Fibroblast of skin of scalp (primary cell): ENCODE results near the gene INO80.
"Not testable (repeated sequence)": the region's sequence is repeated elsewhere in the genome, so short reads cannot be mapped to it uniquely, and the experiment has no call there.

ENCODE experiments used
- DNase-seq: peaks from one replicate; pipeline ENCODE4 v3.0.0-alpha.2; 2013

The INO80 gene

DNA sequence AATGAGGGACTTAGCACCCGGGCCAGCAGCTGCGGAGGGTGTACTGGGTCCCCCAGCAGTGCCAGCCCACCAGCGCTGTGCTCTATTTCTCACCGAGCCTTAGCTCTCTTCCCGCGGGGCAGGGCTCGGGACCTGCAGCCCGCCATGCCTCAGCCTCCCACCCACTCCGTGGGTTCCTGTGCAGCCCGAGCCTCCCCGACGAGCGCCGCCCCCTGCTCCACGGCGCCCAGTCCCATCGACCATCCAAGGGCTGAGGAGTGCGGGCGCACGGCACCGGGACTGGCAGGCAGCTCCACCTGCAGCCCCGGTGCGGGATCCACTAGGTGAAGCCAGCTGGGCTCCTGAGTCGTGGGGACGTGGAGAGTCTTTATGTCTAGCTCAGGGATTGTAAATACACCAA, 154.3 kb downstream of the INO80 start:
- not testable (repeated sequence) for DNase-seq

DNA sequence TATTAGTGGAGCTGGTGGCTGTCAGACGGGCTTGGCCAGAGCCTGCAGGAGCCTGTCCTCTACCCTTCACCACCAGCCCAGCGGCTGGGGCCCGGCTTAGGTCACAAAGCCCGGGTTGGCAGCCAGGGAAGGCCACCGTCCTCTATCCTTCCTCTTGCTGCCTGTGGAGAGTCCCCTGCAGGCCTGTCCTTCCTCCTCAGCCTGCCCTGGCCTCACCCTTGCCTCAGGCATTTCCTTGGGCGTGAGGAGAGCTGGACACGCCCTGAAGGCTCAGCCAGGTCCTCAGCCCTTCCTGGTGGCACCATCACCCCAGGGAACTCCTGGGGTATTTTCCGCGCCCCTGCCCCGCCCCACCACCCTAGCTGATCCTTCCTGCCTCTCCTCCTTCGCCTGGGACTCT, 155.2 kb downstream of the INO80 start:
- DNase-seq, result no peak

DNA sequence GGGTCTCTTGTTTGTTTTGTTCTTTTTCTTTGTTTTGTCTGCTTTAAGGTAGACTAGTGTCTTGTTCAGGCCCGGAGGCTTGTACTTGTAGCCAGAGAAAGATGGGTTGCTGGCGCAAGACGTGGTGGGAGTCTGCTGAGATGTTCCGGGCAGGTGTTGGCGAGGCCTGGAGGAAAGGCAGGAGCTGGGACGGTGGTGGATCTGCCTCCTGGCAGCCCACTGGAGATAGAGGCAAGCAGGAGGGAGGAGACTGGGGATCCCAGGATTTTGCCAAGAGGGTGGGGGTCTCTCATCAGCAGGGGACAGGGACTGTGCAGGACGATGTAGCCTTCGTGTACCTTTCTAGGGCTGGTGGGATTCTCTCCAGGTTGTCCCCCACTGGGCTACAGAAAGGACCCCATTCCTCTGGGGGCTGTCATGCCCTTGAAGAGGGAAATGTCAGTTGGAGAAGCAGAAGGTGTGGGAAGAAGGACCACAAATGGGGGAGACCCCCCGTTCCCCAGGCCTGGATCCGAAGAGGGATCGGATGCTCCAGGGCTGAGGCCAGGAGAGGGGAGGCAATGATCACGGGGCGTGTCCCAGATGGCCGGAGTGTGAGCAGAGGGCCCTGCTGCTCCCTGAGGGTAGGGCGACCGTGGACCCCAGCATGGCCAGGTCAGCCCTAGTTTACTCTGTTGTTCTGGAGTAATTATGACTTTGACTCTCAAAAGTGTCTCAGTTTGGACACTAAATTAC, 155.8 kb downstream of the INO80 start:
- DNase-seq, result no peak

DNA sequence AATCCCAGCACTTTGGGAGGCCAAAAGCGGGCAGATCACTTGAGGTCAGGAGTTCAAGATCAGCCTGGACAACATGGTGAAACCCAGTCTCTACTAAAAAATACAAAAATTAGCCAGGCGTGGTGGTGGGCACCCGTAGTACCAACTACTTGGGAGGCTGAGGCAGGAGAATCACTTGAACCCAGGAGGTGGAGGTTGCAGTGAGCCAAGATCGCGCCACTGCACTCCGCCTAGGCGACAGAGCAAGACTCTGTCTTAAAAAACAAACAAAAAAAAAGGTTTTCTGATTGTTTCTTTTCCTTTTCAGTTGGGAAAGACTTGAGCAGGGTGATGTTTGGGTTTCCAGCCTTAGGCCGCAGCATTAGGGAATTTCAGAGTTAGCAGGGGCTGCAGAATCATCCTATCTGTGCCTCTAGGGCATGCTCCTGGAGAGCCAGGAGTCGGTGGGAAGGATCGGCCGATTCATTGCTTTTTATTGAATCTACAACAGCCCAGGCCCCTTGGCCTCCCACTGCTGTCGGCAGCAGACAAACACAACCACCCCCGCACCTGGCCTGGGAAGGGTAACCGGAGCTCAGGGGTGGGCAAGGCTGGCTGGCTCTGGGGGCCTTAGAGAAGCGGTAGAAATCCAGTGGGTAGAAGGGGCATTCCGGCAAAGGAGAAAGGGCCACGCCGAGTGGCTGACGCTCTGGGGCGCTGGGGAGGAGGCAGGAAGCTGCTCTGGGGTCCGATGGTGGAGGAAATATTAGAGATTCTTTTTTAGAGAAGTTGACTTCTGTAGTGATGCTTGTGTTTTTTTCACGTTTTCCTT, 156.5 kb downstream of the INO80 start:
- no peak for DNase-seq

DNA sequence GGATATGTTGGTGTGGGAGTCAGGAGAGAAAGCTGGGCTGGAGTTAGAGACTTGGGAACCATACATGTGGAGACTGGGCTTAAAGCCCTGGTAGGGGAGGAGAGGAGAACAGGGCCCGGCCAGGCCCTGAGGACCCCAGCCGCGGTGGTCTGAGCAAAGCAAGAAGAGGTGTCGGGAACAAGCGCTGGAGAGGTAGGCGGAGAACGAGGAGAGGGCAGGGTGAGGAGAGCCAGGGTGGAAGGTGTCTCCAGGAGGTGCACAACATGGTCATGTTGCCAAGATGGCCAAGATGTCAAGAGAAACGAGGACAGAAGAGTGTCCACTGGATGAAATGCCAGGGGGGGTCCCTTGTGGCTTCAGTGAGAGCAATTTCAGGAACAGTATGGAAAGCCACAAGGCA, 157.4 kb downstream of the INO80 start:
- DNase-seq, result peak; percentile 18

DNA sequence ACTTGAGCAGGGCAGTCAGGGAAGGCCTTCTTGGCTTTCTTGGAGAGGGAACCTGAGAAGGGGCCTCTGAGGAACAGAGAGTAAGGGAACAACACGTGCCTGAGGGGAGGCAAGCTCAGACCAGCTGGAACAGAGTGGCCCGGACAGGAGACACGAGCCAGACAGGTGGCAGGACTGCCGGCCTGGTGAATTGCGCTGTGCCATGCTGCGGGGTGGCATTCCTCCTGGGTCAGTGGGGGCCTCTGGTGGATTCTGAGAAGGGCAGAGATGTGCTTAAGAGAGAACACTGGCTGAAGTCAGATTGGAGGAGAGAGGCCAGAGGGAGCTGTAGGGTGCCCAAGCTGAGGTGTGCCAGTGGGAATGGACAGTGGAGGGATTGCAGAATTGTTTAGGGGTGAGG, 157.9 kb downstream of the INO80 start:
- DNase-seq, result peak; percentile 29

DNA sequence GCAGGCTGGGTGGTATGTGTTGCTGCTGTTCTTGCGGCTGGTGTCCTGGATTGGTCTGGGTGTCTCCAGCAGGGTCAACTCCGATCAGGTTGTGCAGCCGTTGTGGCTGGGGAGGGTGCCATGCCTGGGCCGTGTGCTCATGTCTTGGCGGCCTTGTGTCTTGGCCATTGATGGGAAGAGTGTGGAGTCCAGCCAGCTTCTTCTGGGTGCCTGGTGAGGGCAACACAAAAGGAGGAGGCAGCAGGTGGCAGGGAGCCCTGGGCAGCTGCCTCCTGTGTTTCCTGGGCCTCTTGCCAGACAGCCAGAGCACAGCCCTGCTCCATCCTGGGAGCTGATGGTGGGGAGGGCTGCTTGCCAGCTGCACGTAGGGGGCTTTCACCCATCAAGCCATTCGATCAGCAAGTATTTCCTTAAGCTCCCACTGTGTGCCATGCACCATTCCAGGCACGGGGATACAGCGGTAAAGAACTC, 158.5 kb downstream of the INO80 start:
- DNase-seq, result peak; percentile 42

DNA sequence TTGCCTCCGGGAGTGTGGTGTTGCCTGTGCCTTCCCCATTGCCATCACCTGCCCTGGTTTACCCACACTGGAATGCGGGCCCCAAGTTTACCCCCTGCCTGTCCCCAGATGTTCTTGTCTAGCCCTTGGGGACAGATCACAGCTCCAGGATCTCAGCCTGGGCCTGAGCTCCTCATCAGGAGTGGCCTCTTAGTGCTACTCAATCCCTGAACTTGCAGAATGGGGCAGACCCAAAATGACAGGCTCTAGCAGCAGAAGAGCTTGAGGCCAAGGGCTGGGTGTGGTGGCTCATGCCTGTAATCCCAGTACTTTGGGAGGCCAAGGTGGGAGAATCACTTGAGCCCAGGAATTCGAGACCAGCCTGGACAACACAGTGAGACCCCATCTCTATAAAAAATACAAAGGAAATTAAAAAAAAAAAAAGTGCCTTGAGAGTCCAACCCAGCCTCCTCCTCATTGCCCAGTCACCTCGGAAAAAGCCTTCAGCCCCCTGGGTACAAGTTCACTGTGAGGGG, 159.0 kb downstream of the INO80 start:
- DNase-seq, result no peak

DNA sequence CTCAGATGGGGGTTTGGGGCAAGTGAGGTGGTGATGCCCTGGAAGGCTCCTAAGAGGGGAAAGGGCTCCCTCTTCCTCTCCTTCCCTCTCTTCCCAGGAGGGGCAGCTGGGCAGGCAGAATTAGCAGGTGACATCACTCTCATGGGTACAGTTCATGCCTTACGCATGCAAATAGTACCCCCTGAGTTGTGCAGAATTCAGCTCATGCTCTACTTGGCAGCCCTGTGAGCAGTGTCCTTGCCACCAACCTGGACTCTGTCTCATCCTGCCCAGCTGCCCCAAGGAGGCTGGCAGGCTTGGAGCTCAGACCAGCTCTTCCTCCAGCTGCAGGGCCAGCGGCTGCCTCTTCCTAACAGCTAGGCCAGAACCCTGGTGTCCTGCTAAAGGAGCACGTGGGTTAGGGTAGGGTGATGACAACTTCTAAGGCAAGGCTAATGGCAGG, 159.5 kb downstream of the INO80 start:
- DNase-seq, result no peak

DNA sequence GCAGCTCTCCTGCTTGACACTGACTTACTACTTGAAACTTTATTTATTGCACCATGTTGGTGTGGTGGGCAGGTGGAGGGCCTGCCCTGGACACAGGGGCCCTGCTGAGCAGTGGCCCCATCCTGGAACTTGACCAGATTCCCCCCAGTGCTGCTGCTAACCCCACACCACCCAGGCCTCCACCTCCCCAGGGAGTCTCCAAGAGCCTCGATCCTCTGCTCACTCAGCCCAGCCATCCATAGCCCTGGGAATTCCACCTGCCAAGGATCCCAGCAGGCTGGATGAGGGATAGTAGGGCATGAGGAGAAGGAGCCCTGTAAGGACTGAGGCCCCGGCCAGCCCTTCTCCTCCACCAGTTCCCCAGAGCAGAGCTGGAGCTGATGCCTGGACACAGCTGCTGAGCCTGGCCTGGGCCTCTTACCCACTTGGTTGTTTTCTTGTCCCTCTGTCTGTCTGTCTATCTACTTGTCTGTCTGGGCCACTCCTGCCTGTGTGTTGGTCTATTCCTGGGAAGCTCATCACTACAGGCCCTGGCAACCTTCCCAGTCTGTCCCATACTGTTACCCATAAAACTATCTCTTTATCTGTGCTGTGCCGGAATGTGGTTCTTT, 160.0 kb downstream of the INO80 start:
- no peak for DNase-seq

DNA sequence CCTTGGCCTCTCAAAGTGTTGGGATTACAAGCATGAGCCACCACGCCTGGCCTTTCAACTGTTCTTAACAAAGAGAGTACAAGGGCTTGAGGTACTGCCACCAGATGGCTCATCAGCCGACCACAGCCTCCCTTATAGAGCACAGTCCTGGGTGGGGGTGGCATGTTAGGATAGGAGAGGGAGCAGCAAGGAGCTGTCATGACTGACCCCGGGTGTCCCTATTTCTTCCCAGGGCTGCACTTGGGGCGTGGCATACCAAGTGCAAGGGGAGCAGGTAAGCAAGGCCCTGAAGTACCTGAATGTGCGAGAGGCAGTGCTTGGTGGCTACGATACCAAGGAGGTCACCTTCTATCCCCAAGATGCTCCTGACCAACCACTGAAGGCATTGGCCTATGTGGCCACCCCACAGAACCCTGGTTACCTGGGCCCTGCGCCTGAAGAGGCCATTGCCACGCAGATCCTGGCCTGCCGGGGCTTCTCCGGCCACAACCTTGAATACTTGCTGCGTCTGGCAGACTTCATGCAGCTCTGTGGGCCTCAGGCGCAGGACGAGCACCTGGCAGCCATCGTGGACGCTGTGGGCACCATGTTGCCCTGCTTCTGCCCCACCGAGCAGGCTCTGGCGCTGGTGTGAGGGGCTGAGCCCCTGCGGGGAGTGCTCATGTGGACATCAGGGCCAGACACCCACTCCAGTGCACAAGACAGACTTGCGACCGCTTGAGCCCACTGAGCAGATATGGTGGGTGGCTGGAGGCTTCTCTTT, 160.8 kb downstream of the INO80 start:
- no peak for DNase-seq

DNA sequence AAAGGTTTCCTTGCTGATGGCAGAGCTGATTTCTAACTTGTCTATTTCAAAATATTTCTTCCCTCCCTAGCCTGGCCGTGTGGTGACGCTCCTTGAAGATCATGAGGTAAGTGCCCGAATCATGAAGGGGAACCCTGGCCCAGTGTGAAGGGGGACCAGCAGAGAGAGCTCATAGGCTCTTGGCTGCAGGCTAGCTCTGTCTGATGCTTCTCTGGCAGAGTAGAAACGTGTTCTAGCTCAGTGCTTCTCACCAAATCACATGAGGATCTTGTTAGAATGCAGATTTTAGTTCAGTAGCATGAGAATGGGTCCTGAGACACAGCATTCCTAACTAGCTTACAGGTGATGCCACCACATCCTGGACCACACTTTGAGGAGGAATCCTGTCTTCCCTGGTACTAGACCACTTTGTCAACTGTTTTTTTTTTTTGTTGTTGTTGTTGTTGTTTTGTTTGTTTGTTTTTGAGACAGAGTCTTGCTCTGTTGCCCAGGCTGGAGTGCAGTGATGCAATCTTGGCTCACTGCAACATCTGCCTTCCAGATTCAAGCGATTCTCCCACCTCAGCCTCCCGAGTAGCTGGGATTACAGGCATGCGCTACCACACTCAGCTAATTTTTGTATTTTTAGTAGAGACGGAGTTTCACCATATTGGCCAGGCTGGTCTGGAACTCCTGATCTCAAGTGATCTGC, 161.8 kb downstream of the INO80 start:
- not testable (repeated sequence) for DNase-seq

DNA sequence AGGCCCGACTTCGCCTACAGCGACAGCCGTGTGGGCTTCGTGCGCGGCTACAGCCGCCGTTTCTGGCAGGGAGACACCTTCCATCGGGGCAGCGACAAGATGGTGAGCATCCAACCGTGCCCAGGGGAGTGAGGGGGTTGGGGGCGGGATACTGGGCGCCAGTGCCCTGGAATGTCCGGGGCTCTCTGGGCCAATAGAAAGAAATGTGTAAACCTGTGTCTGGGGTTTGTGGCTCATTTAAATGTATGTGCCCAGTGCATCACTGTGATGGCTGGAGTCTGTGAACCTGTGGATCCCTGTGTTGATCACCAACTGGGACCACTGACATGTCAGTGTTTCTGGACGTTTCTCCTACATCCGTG, 162.4 kb downstream of the INO80 start:
- DNase-seq, result no peak

DNA sequence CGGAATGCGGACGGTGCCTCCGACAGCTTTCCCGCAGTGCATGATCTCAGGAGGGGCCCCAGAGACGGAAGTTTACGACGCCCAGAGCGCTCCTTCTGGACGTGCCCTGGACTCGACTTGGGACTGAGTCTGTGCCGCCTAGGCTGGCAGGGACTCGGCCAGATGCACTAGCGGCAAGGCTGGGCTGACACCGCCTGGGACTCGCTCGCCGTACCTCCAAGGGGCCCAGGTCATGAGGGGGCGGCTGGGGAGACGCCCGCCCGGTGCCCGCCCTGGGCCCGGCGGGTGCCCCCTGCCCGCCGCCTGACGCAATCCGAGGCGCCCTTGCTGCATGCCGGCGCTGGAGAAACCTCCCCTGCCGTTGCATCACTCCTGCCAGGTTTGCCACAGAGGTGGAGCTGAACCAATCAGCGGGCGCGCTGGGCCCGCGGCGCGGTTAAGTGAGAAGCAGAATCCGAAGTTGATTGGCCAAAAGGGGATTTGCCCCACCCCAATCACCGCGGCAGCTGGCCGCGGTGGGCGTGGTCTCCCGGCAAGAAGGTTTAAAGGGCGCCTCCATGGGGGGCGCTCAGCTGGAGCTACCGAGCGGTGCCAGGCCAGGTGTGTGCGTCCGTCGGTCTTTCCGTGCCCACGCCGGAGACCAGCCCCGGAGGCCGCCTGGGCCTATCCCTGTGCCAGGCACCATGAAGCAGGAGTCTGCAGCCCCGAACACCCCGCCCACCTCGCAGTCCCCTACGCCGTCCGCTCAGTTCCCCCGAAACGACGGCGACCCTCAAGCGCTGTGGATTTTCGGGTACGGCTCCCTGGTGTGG, 163.0 kb downstream of the INO80 start, which contains the start of gene CHAC1:
Gene CHAC1, plus strand, starts transcription at position 571 of the 812 bp plus-strand sequence. Its CDS starts 113 bp downstream, at position 684.
- DNase-seq, result peak; percentile 99

DNA sequence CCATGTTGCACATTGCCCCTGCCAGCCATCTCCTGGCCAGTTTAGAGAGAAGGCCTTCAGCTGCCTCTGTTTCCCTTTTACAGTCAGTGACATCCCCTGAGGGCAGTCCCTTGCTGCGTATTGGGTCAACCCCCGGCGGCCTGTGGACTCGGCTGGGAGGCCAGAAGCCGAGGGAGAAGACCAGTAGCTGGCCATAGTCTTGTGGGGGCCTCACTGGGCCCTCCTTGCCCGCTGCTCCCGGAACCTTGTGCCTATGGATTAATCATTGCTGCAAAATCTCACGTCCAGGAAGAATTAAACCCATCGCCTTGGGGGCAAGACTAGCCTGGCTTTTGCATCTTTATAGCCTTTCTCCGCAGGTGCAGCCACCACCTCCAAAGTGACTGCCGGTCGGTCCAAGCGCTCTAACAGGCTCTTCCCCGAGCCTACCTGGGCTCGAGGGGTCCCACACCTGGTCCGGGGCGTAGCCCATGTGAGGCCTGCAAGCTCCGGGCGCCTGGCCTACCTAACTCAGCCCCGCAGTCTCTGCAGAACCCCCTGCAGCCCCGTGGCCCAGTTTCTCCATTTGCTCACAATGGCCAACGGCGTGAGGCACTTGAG, 163.7 kb downstream of the INO80 start:
- no peak for DNase-seq

DNA sequence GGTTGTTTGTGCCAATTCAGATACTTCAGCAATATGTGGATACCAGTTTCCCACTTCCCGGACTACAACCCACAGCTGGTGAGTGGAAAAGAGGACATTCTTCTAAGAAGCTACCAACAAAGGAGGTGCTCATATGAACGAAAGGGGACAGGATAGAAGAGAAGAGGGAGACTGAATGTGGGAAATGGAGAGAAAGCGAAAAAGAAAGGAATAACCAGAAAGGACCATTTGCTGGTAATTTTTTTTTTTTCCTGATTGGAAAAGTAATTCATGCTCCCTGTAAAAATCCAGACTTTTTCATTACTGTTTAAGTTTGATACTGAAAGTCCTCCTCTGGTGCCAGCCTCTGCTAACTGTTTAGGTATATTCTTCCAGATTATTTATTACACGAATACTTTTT, 164.3 kb downstream of the INO80 start:
- DNase-seq, result no peak

DNA sequence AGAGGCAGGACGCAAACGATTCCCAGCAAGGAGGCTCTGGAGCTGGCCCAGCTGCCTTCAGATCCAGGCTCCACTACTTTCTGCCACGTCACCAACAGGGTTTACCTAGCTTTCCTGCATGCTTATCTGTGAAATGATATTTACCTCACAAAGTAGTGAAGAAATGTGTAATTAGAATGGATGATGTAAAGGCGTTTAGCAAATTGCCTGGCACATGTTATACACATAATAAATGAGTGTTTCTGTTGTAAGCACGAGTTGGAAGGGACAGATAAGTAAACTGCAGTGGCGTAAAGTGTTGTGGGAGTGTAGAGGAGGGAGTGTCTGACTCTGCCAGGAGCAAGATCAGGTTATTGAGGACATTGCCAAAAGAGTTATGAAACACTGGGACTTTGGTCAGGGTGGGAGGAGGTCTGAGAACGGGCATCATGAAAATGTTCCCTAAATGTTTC, 166.3 kb downstream of the INO80 start:
- DNase-seq, result no peak

DNA sequence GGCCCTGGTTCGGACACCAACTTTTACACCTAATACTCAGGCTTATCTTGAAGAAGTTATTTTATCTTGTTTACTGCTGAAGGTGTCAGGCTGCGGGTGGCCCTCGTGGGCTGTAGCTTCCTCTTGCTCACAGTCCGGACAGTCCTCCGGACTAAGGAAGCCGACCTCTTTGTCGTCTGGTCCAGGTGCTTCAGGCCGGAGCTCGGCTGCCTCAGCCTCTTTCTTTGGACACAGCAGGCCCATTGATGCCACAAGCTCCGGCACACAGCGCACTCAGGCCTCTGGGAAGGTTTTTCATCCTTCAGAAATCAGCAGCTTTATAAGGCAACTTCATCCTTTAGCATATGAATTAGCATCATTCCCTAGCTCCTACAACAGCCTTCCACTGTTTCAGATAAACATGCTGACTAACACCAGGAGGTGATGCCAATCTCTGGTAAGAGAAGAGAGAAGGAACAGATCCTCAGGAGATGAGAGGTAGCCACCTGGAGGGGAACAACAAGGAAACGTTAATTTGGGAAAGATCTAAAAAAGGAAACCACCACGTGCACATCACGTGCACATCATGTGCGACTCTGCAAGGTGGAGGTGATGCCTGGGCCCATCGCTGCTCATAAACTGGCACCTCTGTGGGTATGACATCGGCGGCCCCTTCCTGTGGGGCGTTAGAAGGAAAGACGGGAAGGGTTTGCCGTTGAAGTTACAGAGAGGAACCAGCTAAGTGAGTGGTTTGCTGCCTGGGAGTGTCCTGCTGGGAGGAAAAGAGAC, 167.2 kb downstream of the INO80 start:
- no peak for DNase-seq

DNA sequence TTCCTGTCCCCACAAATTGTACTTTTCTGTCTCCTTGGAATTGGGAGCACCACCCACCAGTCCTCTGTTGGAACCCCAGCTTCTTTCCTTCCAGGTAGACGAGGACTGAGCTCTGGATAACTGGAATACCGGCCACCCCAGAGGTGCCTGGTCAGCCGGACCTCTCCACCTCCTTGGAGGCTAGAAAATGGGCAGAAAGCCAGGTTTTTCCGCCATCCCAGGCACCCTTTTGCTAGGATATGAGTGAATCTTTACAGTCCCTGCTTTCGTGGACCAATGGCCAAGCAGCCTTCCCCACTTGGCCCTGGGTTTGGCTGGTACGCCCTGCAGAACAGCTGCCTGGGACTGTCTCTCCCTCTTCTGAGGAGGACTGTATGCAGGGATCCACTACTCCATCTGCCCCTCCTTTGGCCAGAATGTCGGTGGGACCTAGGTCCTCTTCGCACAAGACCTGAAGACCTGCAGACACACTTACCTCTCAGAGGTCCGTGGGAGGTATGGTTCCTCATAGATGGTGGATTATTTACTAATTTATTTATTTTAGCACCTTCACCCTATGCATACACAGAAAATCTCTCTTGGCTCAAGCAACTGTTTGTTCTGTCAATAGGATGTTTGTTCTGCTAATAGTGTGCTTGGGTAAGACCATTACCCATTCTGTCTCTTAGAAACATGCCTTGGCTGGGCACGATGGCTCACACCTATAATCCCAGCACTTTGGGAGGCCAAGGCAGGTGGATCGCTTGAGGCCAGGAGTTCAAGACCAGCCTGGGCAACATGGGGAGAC, 171.4 kb downstream of the INO80 start:
- DNase-seq, result no peak
